SH-SY5Y (cell line): ENCODE data around the gene LHX3.

Experiments used
- GATA2 ChIP-seq: IDR thresholded peaks from 2 replicates; pipeline ENCODE4 v1.6.1; 2011; ENCODE audit warnings: mild to moderate bottlenecking, low read depth, low read length
- GATA3 ChIP-seq: IDR thresholded peaks from 2 replicates; pipeline ENCODE4 v1.6.1; 2011; ENCODE audit warnings: low read depth, mild to moderate bottlenecking, low read length, moderate library complexity

- TF ChIP-seq GATA2 (no peak), GATA3 (no peak)
Observed at GRCh38 chr9:136174779-136175615, 29.9 kb downstream of the LHX3 start.
